ENCODE results near the gene IFNAR1. TPM values are rescaled to one million over a fixed set of nuclear protein-coding genes. Genes with fewer than 3 reads are reported as not detected.

IFNAR1 gene
- total RNA-seq, 1 experiment from 2014 or later = 20.4 TPM

GRCh38 chr21:33401630-33401992, 76.8 kb downstream of the IFNAR1 start:
- H3K9me3 Mint-ChIP-seq (ENCODE audit: unreplicated experiment) = no peaks in the 10 kb centered on the region
- no peaks in the 10 kb centered on the region for H3K27me3 Mint-ChIP-seq (ENCODE audit: insufficient read depth, unreplicated experiment)
- H3K36me3 ChIP-seq (ENCODE audit: control insufficient read depth, insufficient read depth, low read length) = no peaks in the 10 kb centered on the region
- no peak overlapping the region for H3K4me3 Mint-ChIP-seq (ENCODE audit: unreplicated experiment)
- H3K9me3 ChIP-seq = no peaks in the 10 kb centered on the region
- no peak overlapping the region for H3K4me3 ChIP-seq (ENCODE audit: low read depth, low read length)
- peaks cover 15% of the 10 kb centered on the region for H3K36me3 Mint-ChIP-seq (ENCODE audit: insufficient read depth, unreplicated experiment)
- intact Hi-C loops (cut with micrococcal nuclease; ENCODE audit: unreplicated experiment) = no loop called here
- ChIA-PET CTCF (interaction anchor here (0.9 to 1.1 kb wide), 2 partner anchors 40 to 205 kb away, joined by 3 to 4 read pairs; no protein-coding TSS in a partner anchor), POLR2A (no interaction called here)
- no peaks in the 10 kb centered on the region for H3K27me3 ChIP-seq (replicated peaks; ENCODE audit: control insufficient read depth, insufficient read depth, low read length)
- no peak for TF ChIP-seq CTCF (IDR thresholded peaks at IDR 0.05; ENCODE audit: insufficient read depth in 1 of 2, low read depth in 1 of 2, low read length in 1 of 2, severe bottlenecking in 1 of 2, unreplicated experiment in 1 of 2)
- BruUV-seq (replicated peaks) = no TSS peak
- H3K27ac Mint-ChIP-seq (ENCODE audit: unreplicated experiment) = no peak overlapping the region
- no peak for DNase-seq
- H3K4me1 Mint-ChIP-seq (ENCODE audit: low read depth, unreplicated experiment) = peaks cover 17% of the 10 kb centered on the region
- peaks cover 26% of the 10 kb centered on the region for H3K4me1 ChIP-seq

- H3K36me3 ChIP-seq (ENCODE audit: control insufficient read depth, insufficient read depth, low read length) = no peaks in the 10 kb centered on the region
- Mint-ChIP-seq H3K4me3 (ENCODE audit: unreplicated experiment) (peak overlapping the region; percentile 73), H3K9me3 (ENCODE audit: unreplicated experiment) (no peaks in the 10 kb centered on the region), H3K27me3 (ENCODE audit: insufficient read depth, unreplicated experiment) (no peaks in the 10 kb centered on the region), H3K27ac (ENCODE audit: unreplicated experiment) (no peak overlapping the region), H3K36me3 (ENCODE audit: insufficient read depth, unreplicated experiment) (peaks cover 15% of the 10 kb centered on the region), H3K4me1 (ENCODE audit: low read depth, unreplicated experiment) (peaks cover 17% of the 10 kb centered on the region)
- H3K9me3 ChIP-seq = no peaks in the 10 kb centered on the region
- intact Hi-C loops (cut with micrococcal nuclease; ENCODE audit: unreplicated experiment) = no loop called here
- BruUV-seq (replicated peaks) = no TSS peak
- H3K27me3 ChIP-seq (replicated peaks; ENCODE audit: control insufficient read depth, insufficient read depth, low read length) = no peaks in the 10 kb centered on the region
- ChIA-PET CTCF (interaction anchor here (0.7 to 1.1 kb wide), 3 partner anchors 15 to 205 kb away, joined by 3 to 4 read pairs (median 3); no protein-coding TSS in a partner anchor), POLR2A (interaction anchor here (0.8 kb wide), 1 partner anchor 78 kb away, joined by 3 read pairs; the partner anchor contains the start of gene IFNAR1)
- H3K4me1 ChIP-seq = peaks cover 26% of the 10 kb centered on the region
- no peak for TF ChIP-seq CTCF (IDR thresholded peaks at IDR 0.05; ENCODE audit: insufficient read depth in 1 of 2, low read depth in 1 of 2, low read length in 1 of 2, severe bottlenecking in 1 of 2, unreplicated experiment in 1 of 2)
- H3K4me3 ChIP-seq (ENCODE audit: low read depth, low read length) = peak overlapping the region; percentile 89
- peak in 1 of 2 experiments; percentile 28 for DNase-seq
Observed at GRCh38 chr21:33402001-33402979, 77.5 kb downstream of the IFNAR1 start.

- no TSS peak for BruUV-seq (replicated peaks)
- Histone ChIP-seq H3K4me3 (ENCODE audit: low read depth, low read length) (peak within 1 kb of the TSS; percentile 89), H3K4me1 (peaks cover 26% of the 10 kb centered on the region), H3K9me3 (no peaks in the 10 kb centered on the region), H3K36me3 (ENCODE audit: control insufficient read depth, insufficient read depth, low read length) (no peaks in the 10 kb centered on the region), H3K27me3 (replicated peaks; ENCODE audit: control insufficient read depth, insufficient read depth, low read length) (no peaks in the 10 kb centered on the region)
- intact Hi-C loops (cut with micrococcal nuclease; ENCODE audit: unreplicated experiment) = no loop called here
- H3K27ac Mint-ChIP-seq (ENCODE audit: unreplicated experiment) = peak within 1 kb of the TSS; percentile 96
- H3K27me3 Mint-ChIP-seq (ENCODE audit: insufficient read depth, unreplicated experiment) = no peaks in the 10 kb centered on the region
- DNase-seq = peak in 1 of 2 experiments; percentile 60
- H3K4me3 Mint-ChIP-seq (ENCODE audit: unreplicated experiment) = peak within 1 kb of the TSS; percentile 99
- peaks cover 15% of the 10 kb centered on the region for H3K36me3 Mint-ChIP-seq (ENCODE audit: insufficient read depth, unreplicated experiment)
- no peaks in the 10 kb centered on the region for H3K9me3 Mint-ChIP-seq (ENCODE audit: unreplicated experiment)
- CTCF ChIA-PET = interaction anchor here (1.5 kb wide), 1 partner anchor 42 kb away, joined by 4 read pairs; no protein-coding TSS in a partner anchor
- POLR2A ChIA-PET = interaction anchor here (1.4 kb wide), 1 partner anchor 10 kb away, joined by 8 read pairs; no protein-coding TSS in a partner anchor
- TF ChIP-seq CTCF (IDR thresholded peaks at IDR 0.05; ENCODE audit: insufficient read depth in 1 of 2, low read depth in 1 of 2, low read length in 1 of 2, severe bottlenecking in 1 of 2, unreplicated experiment in 1 of 2) = no peak
- peaks cover 17% of the 10 kb centered on the region for H3K4me1 Mint-ChIP-seq (ENCODE audit: low read depth, unreplicated experiment)
Observed at GRCh38 chr21:33403128-33403785, 78.5 kb downstream of the IFNAR1 start, which contains the start of gene IFNGR2. Gene IFNGR2, plus strand, starts transcription at chr21:33403413. Its CDS starts 131 bp downstream, at chr21:33403544.
